Endothelial cell of umbilical vein (primary cell): ENCODE data around the gene SSR1. TPM values are rescaled to one million over a fixed set of nuclear protein-coding genes. Genes with fewer than 3 reads are reported as not detected.

ENCODE experiments used
- BruUV-seq: library from RNA; stranded (reverse); fragments of 400-500 nt; replicated peaks from 2 replicates; lab custom pipeline; 2021; lab: Mats Ljungman, UMichigan
- CTCF ChIA-PET: fragments of 300-600, 350-600 bp; sonication (Branson Sonifier 250); formaldehyde crosslinking; loops from one replicate; lab custom pipeline; 2021; ENCODE audit warnings: antibody characterized with exemption, inconsistent platforms; lab: Charles Lee
- POLR2A ChIA-PET: fragments of 300-600, 350-600 bp; sonication (Branson Sonifier 250); formaldehyde crosslinking; loops from one replicate; lab custom pipeline; 2021; ENCODE audit warnings: antibody characterized with exemption, inconsistent platforms; lab: Charles Lee
- DNase-seq: peaks from one replicate; pipeline ENCODE4 v3.0.0-alpha.2; 2011; ENCODE audit warnings: low read depth, low spot score
- FAIRE-seq: peaks from 2 replicates; lab custom pipeline; 2011; peaks lifted over from hg19 to GRCh38; lab: Jason Lieb, UNC
- H2AFZ ChIP-seq: 2 replicates; pipeline ENCODE4 v1.6.0; 2012; ENCODE audit warnings: low read depth, low read length, control low read depth, inconsistent platforms
- H3K27ac ChIP-seq: 2 replicates; pipeline ENCODE4 v1.5.1; 2011; ENCODE audit warnings: low read depth, mild to moderate bottlenecking, control low read depth, low read length, moderate library complexity; ENCODE audit not compliant: insufficient read depth
- H3K27me3 ChIP-seq, 2 experiments: 2 replicates each; pipeline versions ENCODE4 v1.6.0 to v1.6.1; 2011; ENCODE audit warnings: low read length in 2 of 2, mixed read lengths in 1 of 2; ENCODE audit not compliant: control insufficient read depth in 2 of 2, insufficient read depth in 2 of 2
- H3K36me3 ChIP-seq, 2 experiments: 2 replicates in 1 of 2; 3 replicates in 1 of 2; pipeline ENCODE4 v1.5.1; 2011; ENCODE audit warnings: low read length in 2 of 2, mild to moderate bottlenecking in 1 of 2, moderate library complexity in 1 of 2; ENCODE audit not compliant: control insufficient read depth in 2 of 2, insufficient read depth in 2 of 2; ENCODE audit errors: extremely low read depth in 1 of 2
- H3K4me1 ChIP-seq: 3 replicates; pipeline ENCODE4 v1.5.1; 2011; ENCODE audit warnings: mild to moderate bottlenecking, low read length; ENCODE audit not compliant: control insufficient read depth, insufficient read depth; ENCODE audit errors: extremely low read depth
- H3K4me2 ChIP-seq: 2 replicates; pipeline ENCODE4 v1.6.1; 2011; ENCODE audit warnings: low read length, control low read depth, mixed read lengths; ENCODE audit not compliant: insufficient read depth
- H3K4me3 ChIP-seq, 3 experiments: fragments of 200-600 bp in 1 of 3; sonication (generic), shearing (Covaris generic) in 1 of 3; replicated peaks in 1 of 3; 2 replicates each; pipeline ENCODE4 v1.5.1; 2011 to 2016; ENCODE audit warnings: control low read depth in 3 of 3, low read length in 3 of 3, mild to moderate bottlenecking in 2 of 3, inconsistent platforms in 1 of 3, low read depth in 1 of 3, moderate library complexity in 1 of 3; ENCODE audit not compliant: insufficient read depth in 1 of 3
- H3K79me2 ChIP-seq: 2 replicates; pipeline ENCODE4 v1.6.0; 2012; ENCODE audit warnings: low read length, inconsistent platforms; ENCODE audit not compliant: control insufficient read depth, insufficient read depth
- H3K9ac ChIP-seq: replicated peaks from 2 replicates; pipeline ENCODE3; 2011; ENCODE audit warnings: low read length, control low read depth; ENCODE audit not compliant: insufficient read depth; ENCODE audit errors: extremely low read depth
- H3K9me1 ChIP-seq: replicated peaks from 3 replicates; pipeline ENCODE4 v1.6.0; 2011; ENCODE audit warnings: mild to moderate bottlenecking, low read length; ENCODE audit not compliant: control insufficient read depth, insufficient read depth; ENCODE audit errors: extremely low read depth
- H3K9me3 ChIP-seq: replicated peaks from 2 replicates; pipeline ENCODE4 v1.5.1; 2012; ENCODE audit warnings: low read length, inconsistent platforms; ENCODE audit not compliant: control insufficient read depth, insufficient read depth
- H4K20me1 ChIP-seq: replicated peaks from 2 replicates; pipeline ENCODE3; 2011; ENCODE audit warnings: mild to moderate bottlenecking, low read length; ENCODE audit not compliant: control insufficient read depth, insufficient read depth; ENCODE audit errors: extremely low read depth
- EZH2 ChIP-seq: IDR thresholded peaks from 2 replicates; pipeline ENCODE4 v1.6.1; 2012; ENCODE audit warnings: borderline replicate concordance, low read depth, mild to moderate bottlenecking, moderate library complexity, low read length, inconsistent platforms; ENCODE audit not compliant: severe bottlenecking
- FOS ChIP-seq: IDR thresholded peaks from 2 replicates; pipeline ENCODE4 v1.6.1; 2011; ENCODE audit warnings: mild to moderate bottlenecking, low read length, moderate library complexity, borderline replicate concordance; ENCODE audit not compliant: insufficient read depth
- GATA2 ChIP-seq: IDR thresholded peaks from 2 replicates; pipeline ENCODE4 v1.7.0; 2011; ENCODE audit warnings: low read depth, mild to moderate bottlenecking, moderate library complexity, mixed read lengths, low read length; ENCODE audit not compliant: insufficient read length, insufficient read depth
- JUN ChIP-seq: IDR thresholded peaks from 2 replicates; pipeline ENCODE4 v1.6.1; 2011; ENCODE audit warnings: borderline replicate concordance, low read depth; ENCODE audit not compliant: insufficient read length, insufficient read depth
- MYC ChIP-seq: IDR thresholded peaks from one replicate; pipeline ENCODE4 v1.6.1; 2011; ENCODE audit warnings: mild to moderate bottlenecking, low read depth, low read length
- POLR2A ChIP-seq: IDR thresholded peaks from 2 replicates; pipeline ENCODE4 v1.6.1; 2012; ENCODE audit warnings: low read depth, mild to moderate bottlenecking, control low read depth, low read length
- POLR2AphosphoS5 ChIP-seq: IDR thresholded peaks from 2 replicates; pipeline ENCODE4 v1.6.1; 2012; ENCODE audit warnings: low read depth, mild to moderate bottlenecking, control low read depth, low read length, moderate library complexity; ENCODE audit not compliant: insufficient read depth
- dilution Hi-C: fragments of 300-500 bp; cut with MboI; formaldehyde crosslinking; loops from one replicate; pipeline ENCODE4 v1.15.0; 2019; ENCODE audit warnings: low sequenced_read_pairs; ENCODE audit not compliant: extremely low pct_ligation_motif_present
- intact Hi-C: fragments of 100-400 bp; cut with micrococcal nuclease; formaldehyde crosslinking; loops from one replicate; pipeline ENCODE4 v1.10.0; 2022
- polyA plus RNA-seq, 4 experiments: library from polyadenylated mRNA; depleted of rRNA in 3 of 4; stranded (reverse) in 3 of 4; unstranded in 1 of 4; fragments of >200 nt; gene quantifications; 2 replicates each; pipeline versions ENCODE4 v1.2.1 to v1.2.3, GENCODE V29; 2011 to 2012; ENCODE audit warnings: missing spikeins in 1 of 4
- total RNA-seq: library from RNA; stranded (reverse); gene quantifications from 2 replicates; pipeline ENCODE4 v1.2.3, GENCODE V29; 2021
- TF ChIP-seq, protein P1 (sequence below), 2 donors: IDR thresholded peaks; 1 replicate in 1 of 2; 2 replicates in 1 of 2; pipeline ENCODE4 v1.5.1; 2011; ENCODE audit warnings: low read length in 2 of 2, mild to moderate bottlenecking in 2 of 2, moderate library complexity in 2 of 2, control low read depth in 1 of 2, inconsistent platforms in 1 of 2, low read depth in 1 of 2; ENCODE audit not compliant: insufficient read depth in 1 of 2; ENCODE audit errors: extremely low read depth in 1 of 2
- TF ChIP-seq, protein P2 (sequence below): IDR thresholded peaks from 2 replicates; pipeline ENCODE4 v1.6.1; 2011; ENCODE audit not compliant: insufficient read depth, insufficient read length

Gene SSR1
- total and polyA plus RNA-seq, 2 donors (not counting 3 experiments of a cell fraction or from before 2014, with no cell fraction given), result 70.7 to 187 TPM

DNA sequence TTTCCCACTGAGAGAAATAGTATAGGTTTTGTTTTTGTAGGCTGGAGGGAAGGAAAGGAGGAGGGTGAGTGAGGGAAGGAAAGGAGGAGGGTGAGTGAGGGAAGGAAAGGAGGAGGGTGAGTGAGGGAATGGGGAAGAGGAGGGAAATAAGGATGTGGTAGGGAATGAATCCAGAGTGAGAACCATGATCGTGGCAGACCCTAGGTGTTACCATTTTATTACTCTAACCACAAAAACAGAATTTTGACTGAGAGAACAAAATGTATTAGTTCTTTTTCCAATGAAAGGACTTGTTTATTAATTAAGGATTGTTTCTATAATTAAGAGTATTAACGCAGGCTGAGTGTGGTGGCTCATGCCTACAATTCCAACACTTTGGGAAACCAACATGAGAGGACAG is 16.4 kb downstream of the SSR1 start:
- no peak overlapping the region for H3K4me2 ChIP-seq
- H3K36me3 ChIP-seq, result peaks cover 20 to 26% of the 10 kb centered on the region in 2 experiments
- no peaks in the 10 kb centered on the region for H4K20me1 ChIP-seq
- H3K4me1 ChIP-seq, result no peaks in the 10 kb centered on the region
- intact Hi-C loops, result no loop called here
- POLR2A ChIA-PET, result no interaction called here
- H3K9me3 ChIP-seq, result no peaks in the 10 kb centered on the region
- CTCF ChIA-PET, result no interaction called here
- TF ChIP-seq JUN (no peak), POLR2AphosphoS5 (no peak), FOS (no peak), MYC (no peak), GATA2 (no peak), POLR2A (no peak), EZH2 (no peak)
- TF ChIP-seq, protein P1, sequence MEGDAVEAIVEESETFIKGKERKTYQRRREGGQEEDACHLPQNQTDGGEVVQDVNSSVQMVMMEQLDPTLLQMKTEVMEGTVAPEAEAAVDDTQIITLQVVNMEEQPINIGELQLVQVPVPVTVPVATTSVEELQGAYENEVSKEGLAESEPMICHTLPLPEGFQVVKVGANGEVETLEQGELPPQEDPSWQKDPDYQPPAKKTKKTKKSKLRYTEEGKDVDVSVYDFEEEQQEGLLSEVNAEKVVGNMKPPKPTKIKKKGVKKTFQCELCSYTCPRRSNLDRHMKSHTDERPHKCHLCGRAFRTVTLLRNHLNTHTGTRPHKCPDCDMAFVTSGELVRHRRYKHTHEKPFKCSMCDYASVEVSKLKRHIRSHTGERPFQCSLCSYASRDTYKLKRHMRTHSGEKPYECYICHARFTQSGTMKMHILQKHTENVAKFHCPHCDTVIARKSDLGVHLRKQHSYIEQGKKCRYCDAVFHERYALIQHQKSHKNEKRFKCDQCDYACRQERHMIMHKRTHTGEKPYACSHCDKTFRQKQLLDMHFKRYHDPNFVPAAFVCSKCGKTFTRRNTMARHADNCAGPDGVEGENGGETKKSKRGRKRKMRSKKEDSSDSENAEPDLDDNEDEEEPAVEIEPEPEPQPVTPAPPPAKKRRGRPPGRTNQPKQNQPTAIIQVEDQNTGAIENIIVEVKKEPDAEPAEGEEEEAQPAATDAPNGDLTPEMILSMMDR (IDR thresholded peaks at IDR 0.05; ENCODE audit: extremely low read depth in 1 of 2, insufficient read depth in 1 of 2, low read depth in 1 of 2, low read length in 2 of 2), result no peak
- TF ChIP-seq, protein P2, sequence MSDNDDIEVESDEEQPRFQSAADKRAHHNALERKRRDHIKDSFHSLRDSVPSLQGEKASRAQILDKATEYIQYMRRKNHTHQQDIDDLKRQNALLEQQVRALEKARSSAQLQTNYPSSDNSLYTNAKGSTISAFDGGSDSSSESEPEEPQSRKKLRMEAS, result no peak
- H2AFZ ChIP-seq, result no peak overlapping the region
- FAIRE-seq (no peak), DNase-seq (no peak)
- no TSS peak for BruUV-seq
- dilution Hi-C loops, result no loop called here
- no peak overlapping the region for H3K9ac ChIP-seq
- H3K9me1 ChIP-seq, result no peaks in the 10 kb centered on the region
- H3K27me3 ChIP-seq, result no peaks in the 10 kb centered on the region
- no peak overlapping the region for H3K4me3 ChIP-seq
- H3K27ac ChIP-seq, result no peak overlapping the region
- peaks cover 17% of the 10 kb centered on the region for H3K79me2 ChIP-seq
